OCI-LY3 (cell line): ENCODE data around the gene ELOA.
A peak's percentile ranks its signal among the peaks of the same experiment; 100 is the strongest.

Experiments used
- CTCF ChIP-seq: fragments of 200-600, 300-600 bp; sonication (generic); IDR thresholded peaks from 2 replicates; pipeline ENCODE4 v1.5.1; 2014; ENCODE audit warnings: antibody characterized with exemption, low read length, low read depth
- EZH2phosphoT487 ChIP-seq: fragments of 200-600 bp; shearing (Covaris generic); IDR thresholded peaks from 2 replicates; pipeline ENCODE4 v1.6.1; 2018; ENCODE audit warnings: antibody characterized with exemption, mixed run types, low read depth

- peak; percentile 81 for TF ChIP-seq CTCF
- TF ChIP-seq EZH2phosphoT487: no peak
These were observed 66.5 kb downstream of the ELOA start for GRCh38 chr1:23809751-23810171.
